SJCRH30 (cell line): ENCODE measurements around the gene DAPK1. TPM values are rescaled to one million over a fixed set of nuclear protein-coding genes. Genes with fewer than 3 reads are reported as not detected.

ENCODE experiments used
- DNase-seq, 2 experiments: peaks; one replicate each; pipeline ENCODE4 v3.0.0-alpha.2; 2015 to 2020
- H3K27ac ChIP-seq: fragments of 250-450 bp; sonication (Bioruptor Pico); 2 replicates; pipeline ENCODE4 v1.5.1; 2020; ENCODE audit warnings: mild to moderate bottlenecking, moderate library complexity
- H3K27me3 ChIP-seq: fragments of 250-450 bp; sonication (Bioruptor Pico); 2 replicates; pipeline ENCODE4 v1.5.1; 2020; ENCODE audit warnings: mild to moderate bottlenecking, moderate library complexity
- H3K36me3 ChIP-seq: fragments of 250-450 bp; sonication (Bioruptor Pico); 2 replicates; pipeline ENCODE4 v1.5.1; 2020; ENCODE audit warnings: mild to moderate bottlenecking, moderate library complexity
- H3K4me1 ChIP-seq: fragments of 250-450 bp; sonication (Bioruptor Pico); 2 replicates; pipeline ENCODE4 v1.5.1; 2020; ENCODE audit warnings: mild to moderate bottlenecking, moderate library complexity
- H3K4me3 ChIP-seq: fragments of 250-450 bp; sonication (Bioruptor Pico); 2 replicates; pipeline ENCODE4 v1.5.1; 2020; ENCODE audit warnings: mild to moderate bottlenecking, moderate library complexity
- H3K9me3 ChIP-seq: fragments of 250-450 bp; sonication (Bioruptor Pico); replicated peaks from 2 replicates; pipeline ENCODE4 v1.5.1; 2020; ENCODE audit warnings: mild to moderate bottlenecking, moderate library complexity
- total RNA-seq: library from RNA; depleted of rRNA; stranded (reverse); fragments of >200 nt; shearing (Covaris generic); gene quantifications from 2 replicates; pipeline ENCODE4 v1.2.3, GENCODE V29; 2014

The DAPK1 gene
- total RNA-seq, 1 experiment from 2014 or later: 73.5 TPM

DNA sequence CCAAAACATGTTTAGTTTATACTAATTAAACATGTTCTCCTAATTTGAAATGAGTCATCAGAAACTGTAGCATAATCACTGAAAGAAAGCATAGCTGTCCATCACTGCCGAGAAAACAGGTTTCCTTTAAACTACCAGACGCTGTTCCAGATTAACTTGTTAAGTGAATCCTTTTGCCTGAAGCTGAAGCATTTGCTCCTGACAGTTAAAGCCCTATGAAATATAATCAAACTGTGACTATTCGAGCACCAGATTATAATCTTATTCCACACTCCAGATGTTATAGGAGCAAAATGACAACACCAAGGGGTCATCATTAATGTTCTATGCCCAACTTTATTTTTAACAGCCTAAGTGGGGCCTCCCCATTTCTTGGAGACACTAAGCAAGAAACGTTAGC is 142.3 kb downstream of the DAPK1 start:
- no peaks in the 10 kb centered on the region for H3K9me3 ChIP-seq
- DNase-seq: peak in 1 of 2 experiments; percentile 47
- no peaks in the 10 kb centered on the region for H3K27me3 ChIP-seq
- peaks cover 42% of the 10 kb centered on the region for H3K4me1 ChIP-seq
- H3K4me3 ChIP-seq: no peak overlapping the region
- H3K27ac ChIP-seq: peak overlapping the region; percentile 67
- peaks cover 21% of the 10 kb centered on the region for H3K36me3 ChIP-seq

- DNase-seq: peak; percentile 70 to 86
- Histone ChIP-seq H3K4me1 (peaks cover 42% of the 10 kb centered on the region), H3K4me3 (no peak overlapping the region), H3K9me3 (no peaks in the 10 kb centered on the region), H3K27me3 (no peaks in the 10 kb centered on the region), H3K27ac (peak overlapping the region; percentile 67), H3K36me3 (peaks cover 22% of the 10 kb centered on the region)
These were observed 142.7 kb downstream of the DAPK1 start for GRCh38 chr9:87640385-87640795.

GRCh38 chr9:87641067-87641466 is 143.4 kb downstream of the DAPK1 start:
- Histone ChIP-seq H3K36me3 (peaks cover 25% of the 10 kb centered on the region), H3K4me3 (no peak overlapping the region)

GRCh38 chr9:87642330-87643106 is 144.9 kb downstream of the DAPK1 start:
- H3K36me3 ChIP-seq: peaks cover 31% of the 10 kb centered on the region
- peak overlapping the region; percentile 91 for H3K27ac ChIP-seq
- H3K4me3 ChIP-seq: no peak overlapping the region
- H3K4me1 ChIP-seq: peaks cover 42% of the 10 kb centered on the region
- H3K27me3 ChIP-seq: no peaks in the 10 kb centered on the region
- peak; percentile 82 to 92 for DNase-seq
- H3K9me3 ChIP-seq: no peaks in the 10 kb centered on the region

More at GRCh38 chr9:87641067-87641466, 143.4 kb downstream of the DAPK1 start:
- H3K4me1 ChIP-seq: peaks cover 42% of the 10 kb centered on the region
- DNase-seq: no peak
- no peaks in the 10 kb centered on the region for H3K9me3 ChIP-seq
- H3K27me3 ChIP-seq: no peaks in the 10 kb centered on the region
- H3K27ac ChIP-seq: peak overlapping the region; percentile 67; the same call in 1 of the 2 replicates

DNA sequence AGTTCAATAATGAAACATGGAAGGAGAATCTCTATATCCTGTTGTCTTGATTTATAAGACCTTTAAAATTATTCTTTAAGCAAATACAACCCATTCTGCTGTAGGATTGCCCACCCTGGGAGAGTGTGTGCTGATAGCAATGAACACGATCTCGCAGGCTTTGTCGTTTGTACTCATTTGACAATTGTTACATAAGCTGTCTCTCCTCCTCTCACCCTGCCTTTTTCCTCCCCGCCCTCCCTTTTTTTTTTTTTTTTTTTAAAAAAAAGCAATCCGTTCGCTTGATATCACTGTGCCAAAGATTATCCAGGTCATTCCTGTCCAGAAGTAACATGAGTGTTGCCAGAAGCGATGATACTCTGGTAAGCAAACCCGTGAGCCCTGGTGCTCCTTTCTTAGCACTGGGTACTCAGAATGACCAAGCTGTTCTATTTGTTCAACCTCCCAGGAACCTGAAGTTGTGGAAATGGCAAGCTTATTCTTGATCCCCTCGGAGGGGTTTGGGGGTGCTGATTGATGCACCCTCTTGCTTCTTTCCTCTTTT is 145.5 kb downstream of the DAPK1 start:
- Histone ChIP-seq H3K4me3 (no peak overlapping the region), H3K4me1 (peaks cover 42% of the 10 kb centered on the region), H3K9me3 (no peaks in the 10 kb centered on the region), H3K36me3 (peaks cover 33% of the 10 kb centered on the region), H3K27me3 (no peaks in the 10 kb centered on the region), H3K27ac (peak overlapping the region; percentile 91)
- DNase-seq: no peak

GRCh38 chr9:87643778-87644570 is 146.3 kb downstream of the DAPK1 start:
- H3K36me3 ChIP-seq: peaks cover 39% of the 10 kb centered on the region
- peaks cover 42% of the 10 kb centered on the region for H3K4me1 ChIP-seq
- no peak overlapping the region; the same call in 1 of the 2 replicates for H3K27ac ChIP-seq

GRCh38 chr9:87644659-87645058 is 147.0 kb downstream of the DAPK1 start:
- Histone ChIP-seq H3K36me3 (peaks cover 45% of the 10 kb centered on the region), H3K27me3 (no peaks in the 10 kb centered on the region), H3K4me3 (no peak overlapping the region), H3K27ac (no peak overlapping the region), H3K4me1 (peaks cover 39% of the 10 kb centered on the region), H3K9me3 (no peaks in the 10 kb centered on the region)
- no peak for DNase-seq

More at GRCh38 chr9:87643778-87644570, 146.3 kb downstream of the DAPK1 start:
- no peak overlapping the region for H3K4me3 ChIP-seq
- no peak for DNase-seq
- H3K9me3 ChIP-seq: no peaks in the 10 kb centered on the region
- H3K27me3 ChIP-seq: no peaks in the 10 kb centered on the region

GRCh38 chr9:87646546-87646945 is 148.9 kb downstream of the DAPK1 start:
- H3K36me3 ChIP-seq: peaks cover 52% of the 10 kb centered on the region
- H3K4me3 ChIP-seq: no peak overlapping the region
- H3K9me3 ChIP-seq: no peaks in the 10 kb centered on the region
- no peak for DNase-seq
- H3K27me3 ChIP-seq: no peaks in the 10 kb centered on the region
- H3K4me1 ChIP-seq: peaks cover 22% of the 10 kb centered on the region
- H3K27ac ChIP-seq: no peak overlapping the region

- no peak overlapping the region for H3K27ac ChIP-seq
- no peaks in the 10 kb centered on the region for H3K27me3 ChIP-seq
- H3K4me3 ChIP-seq: no peak overlapping the region
- no peak for DNase-seq
- H3K4me1 ChIP-seq: peaks cover 16% of the 10 kb centered on the region
- H3K36me3 ChIP-seq: peaks cover 48% of the 10 kb centered on the region
- H3K9me3 ChIP-seq: no peaks in the 10 kb centered on the region
These were observed 149.4 kb downstream of the DAPK1 start for GRCh38 chr9:87647114-87647513.

DNA sequence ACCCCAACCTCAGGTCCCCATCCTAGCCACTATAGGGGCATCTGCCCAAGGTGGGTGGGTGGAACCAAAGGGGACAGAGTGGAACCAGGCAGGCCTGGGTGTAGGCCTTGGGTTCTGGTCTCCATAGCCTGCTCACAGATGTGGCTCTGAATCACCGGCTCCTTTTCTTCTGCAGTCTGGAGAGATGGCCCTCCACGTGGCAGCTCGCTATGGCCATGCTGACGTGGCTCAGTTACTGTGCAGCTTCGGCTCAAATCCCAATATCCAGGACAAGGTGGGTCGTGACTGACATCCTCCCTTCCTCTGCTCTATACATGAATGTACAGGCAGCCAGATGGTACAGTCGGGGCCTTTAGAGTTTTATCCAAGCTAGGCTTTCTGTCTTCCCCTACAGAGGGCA is 150.9 kb downstream of the DAPK1 start:
- H3K27me3 ChIP-seq: no peaks in the 10 kb centered on the region
- no peak for DNase-seq
- H3K27ac ChIP-seq: no peak overlapping the region
- peaks cover 1% of the 10 kb centered on the region for H3K4me1 ChIP-seq
- peaks cover 48% of the 10 kb centered on the region for H3K36me3 ChIP-seq
- H3K9me3 ChIP-seq: no peaks in the 10 kb centered on the region
- H3K4me3 ChIP-seq: no peak overlapping the region

- Histone ChIP-seq H3K27me3 (no peaks in the 10 kb centered on the region), H3K4me1 (no peaks in the 10 kb centered on the region), H3K27ac (no peak overlapping the region), H3K4me3 (no peak overlapping the region), H3K9me3 (no peaks in the 10 kb centered on the region), H3K36me3 (peaks cover 51% of the 10 kb centered on the region)
- DNase-seq: no peak
These were observed 153.1 kb downstream of the DAPK1 start for GRCh38 chr9:87650611-87651295.

DNA sequence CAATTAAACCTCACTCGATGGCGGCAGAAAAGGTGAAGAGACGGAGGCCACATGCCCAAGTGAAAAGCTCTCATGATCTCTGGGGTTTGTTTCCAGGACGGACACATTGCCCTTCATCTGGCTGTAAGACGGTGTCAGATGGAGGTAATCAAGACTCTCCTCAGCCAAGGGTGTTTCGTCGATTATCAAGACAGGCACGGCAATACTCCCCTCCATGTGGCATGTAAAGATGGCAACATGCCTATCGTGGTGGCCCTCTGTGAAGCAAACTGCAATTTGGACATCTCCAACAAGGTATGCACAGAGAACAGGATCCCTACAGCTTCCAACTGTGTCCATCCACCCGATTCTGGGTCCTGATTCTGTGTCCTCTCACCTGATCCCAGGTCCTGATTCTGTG is 153.8 kb downstream of the DAPK1 start:
- Histone ChIP-seq H3K36me3 (peaks cover 44% of the 10 kb centered on the region), H3K4me1 (no peaks in the 10 kb centered on the region), H3K27me3 (no peaks in the 10 kb centered on the region), H3K27ac (no peak overlapping the region), H3K9me3 (no peaks in the 10 kb centered on the region), H3K4me3 (no peak overlapping the region)
- no peak for DNase-seq

GRCh38 chr9:87653941-87654340 is 156.3 kb downstream of the DAPK1 start:
- no peak for DNase-seq
- Histone ChIP-seq H3K36me3 (peaks cover 39% of the 10 kb centered on the region), H3K9me3 (no peaks in the 10 kb centered on the region), H3K27me3 (no peaks in the 10 kb centered on the region), H3K27ac (no peak overlapping the region), H3K4me3 (no peak overlapping the region), H3K4me1 (no peaks in the 10 kb centered on the region)

- DNase-seq: no peak
- no peaks in the 10 kb centered on the region for H3K9me3 ChIP-seq
- no peak overlapping the region for H3K4me3 ChIP-seq
- H3K27ac ChIP-seq: no peak overlapping the region
- no peaks in the 10 kb centered on the region for H3K4me1 ChIP-seq
- peaks cover 35% of the 10 kb centered on the region for H3K36me3 ChIP-seq
- no peaks in the 10 kb centered on the region for H3K27me3 ChIP-seq
These were observed 158.1 kb downstream of the DAPK1 start for GRCh38 chr9:87655731-87656130.
